NB4 (cell line): ENCODE results near the gene GDPD2.

Experiments used
- DNase-seq: peaks from one replicate; pipeline ENCODE4 v3.0.0; 2010; ENCODE audit warnings: low read depth
- H3K4me3 ChIP-seq: one replicate; pipeline ENCODE4 v1.5.1; 2011; ENCODE audit warnings: mild to moderate bottlenecking, low read depth, low read length, moderate library complexity
- MYC ChIP-seq: IDR thresholded peaks from 2 replicates; pipeline ENCODE4 v1.6.1; 2011; ENCODE audit warnings: low read depth, low read length
- POLR2A ChIP-seq: IDR thresholded peaks from 2 replicates; pipeline ENCODE4 v1.6.1; 2011; ENCODE audit warnings: mild to moderate bottlenecking; ENCODE audit not compliant: insufficient read length; ENCODE audit errors: extremely low read depth
- TF ChIP-seq, protein P1 (sequence below): IDR thresholded peaks from 2 replicates; pipeline ENCODE4 v1.6.1; 2011; ENCODE audit warnings: low read depth, low read length
- TF ChIP-seq, protein P2 (sequence below): IDR thresholded peaks from one replicate; pipeline ENCODE4 v1.5.1; 2012; ENCODE audit warnings: low read depth, low read length

GDPD2 gene

DNA sequence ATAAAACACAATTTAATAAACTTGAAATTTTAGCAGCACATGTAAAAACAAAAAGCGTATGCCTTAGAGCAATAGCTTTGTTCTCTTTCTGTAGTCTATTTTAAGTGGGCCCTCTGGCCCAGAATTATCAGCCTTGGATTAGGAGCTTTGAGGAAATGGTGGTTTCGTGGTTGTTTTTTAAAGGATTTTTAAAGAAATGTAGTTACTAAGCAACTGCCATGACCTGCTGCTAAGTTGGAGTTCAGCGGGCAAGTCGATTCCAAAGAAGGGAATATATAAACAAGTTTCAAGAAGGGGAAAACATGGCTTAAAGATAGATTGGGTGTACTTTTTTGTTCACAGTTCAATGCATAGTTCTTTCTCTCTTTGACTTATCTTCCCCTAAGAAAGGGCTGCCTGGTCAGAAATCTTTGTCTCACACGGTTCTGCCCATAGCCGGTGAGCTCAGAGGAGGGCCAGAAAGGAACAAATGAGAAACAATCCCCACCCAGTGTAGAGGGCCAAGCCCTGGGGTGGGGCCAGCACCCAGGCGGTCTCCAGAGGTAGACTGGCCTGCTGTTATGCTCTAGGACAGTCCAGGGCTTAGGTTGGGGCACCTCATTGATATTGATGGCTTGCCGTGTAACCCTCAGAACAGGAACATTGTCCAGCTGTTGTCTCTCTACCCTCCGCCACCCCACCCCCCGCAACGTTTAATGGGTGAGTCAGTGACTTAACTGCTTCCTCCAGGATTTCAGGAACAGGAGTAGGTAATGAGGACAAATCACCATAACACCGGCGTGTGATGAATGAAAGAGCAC is 54.0 kb downstream of the GDPD2 start:
- DNase-seq, result peak; percentile 58
- TF ChIP-seq, protein P1, sequence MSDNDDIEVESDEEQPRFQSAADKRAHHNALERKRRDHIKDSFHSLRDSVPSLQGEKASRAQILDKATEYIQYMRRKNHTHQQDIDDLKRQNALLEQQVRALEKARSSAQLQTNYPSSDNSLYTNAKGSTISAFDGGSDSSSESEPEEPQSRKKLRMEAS, result no peak
- TF ChIP-seq, protein P2, sequence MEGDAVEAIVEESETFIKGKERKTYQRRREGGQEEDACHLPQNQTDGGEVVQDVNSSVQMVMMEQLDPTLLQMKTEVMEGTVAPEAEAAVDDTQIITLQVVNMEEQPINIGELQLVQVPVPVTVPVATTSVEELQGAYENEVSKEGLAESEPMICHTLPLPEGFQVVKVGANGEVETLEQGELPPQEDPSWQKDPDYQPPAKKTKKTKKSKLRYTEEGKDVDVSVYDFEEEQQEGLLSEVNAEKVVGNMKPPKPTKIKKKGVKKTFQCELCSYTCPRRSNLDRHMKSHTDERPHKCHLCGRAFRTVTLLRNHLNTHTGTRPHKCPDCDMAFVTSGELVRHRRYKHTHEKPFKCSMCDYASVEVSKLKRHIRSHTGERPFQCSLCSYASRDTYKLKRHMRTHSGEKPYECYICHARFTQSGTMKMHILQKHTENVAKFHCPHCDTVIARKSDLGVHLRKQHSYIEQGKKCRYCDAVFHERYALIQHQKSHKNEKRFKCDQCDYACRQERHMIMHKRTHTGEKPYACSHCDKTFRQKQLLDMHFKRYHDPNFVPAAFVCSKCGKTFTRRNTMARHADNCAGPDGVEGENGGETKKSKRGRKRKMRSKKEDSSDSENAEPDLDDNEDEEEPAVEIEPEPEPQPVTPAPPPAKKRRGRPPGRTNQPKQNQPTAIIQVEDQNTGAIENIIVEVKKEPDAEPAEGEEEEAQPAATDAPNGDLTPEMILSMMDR, result no peak
- TF ChIP-seq MYC, result no peak
- no peak for TF ChIP-seq POLR2A
- no peak overlapping the region for H3K4me3 ChIP-seq

DNA sequence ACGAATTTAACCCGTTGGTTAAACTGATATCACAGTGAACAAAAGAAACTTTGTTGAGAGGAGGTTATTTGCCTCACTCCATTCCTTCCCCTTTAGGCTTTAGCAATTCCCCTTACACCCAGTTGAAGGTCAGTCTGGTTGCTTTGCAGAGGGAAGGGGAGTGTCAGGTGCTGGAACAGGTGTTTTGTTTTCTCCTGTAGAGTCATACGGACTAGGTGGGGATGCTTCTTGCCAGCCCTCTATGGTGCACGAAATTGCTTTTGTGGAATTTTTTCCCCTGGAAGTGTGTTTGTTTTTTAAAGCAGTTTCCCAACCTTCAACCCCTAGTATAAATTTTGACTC is 54.6 kb downstream of the GDPD2 start:
- TF ChIP-seq, protein P2, result no peak
- TF ChIP-seq, protein P1, result no peak
- TF ChIP-seq MYC, result no peak
- no peak for TF ChIP-seq POLR2A
- H3K4me3 ChIP-seq, result no peak overlapping the region
- no peak for DNase-seq

DNA sequence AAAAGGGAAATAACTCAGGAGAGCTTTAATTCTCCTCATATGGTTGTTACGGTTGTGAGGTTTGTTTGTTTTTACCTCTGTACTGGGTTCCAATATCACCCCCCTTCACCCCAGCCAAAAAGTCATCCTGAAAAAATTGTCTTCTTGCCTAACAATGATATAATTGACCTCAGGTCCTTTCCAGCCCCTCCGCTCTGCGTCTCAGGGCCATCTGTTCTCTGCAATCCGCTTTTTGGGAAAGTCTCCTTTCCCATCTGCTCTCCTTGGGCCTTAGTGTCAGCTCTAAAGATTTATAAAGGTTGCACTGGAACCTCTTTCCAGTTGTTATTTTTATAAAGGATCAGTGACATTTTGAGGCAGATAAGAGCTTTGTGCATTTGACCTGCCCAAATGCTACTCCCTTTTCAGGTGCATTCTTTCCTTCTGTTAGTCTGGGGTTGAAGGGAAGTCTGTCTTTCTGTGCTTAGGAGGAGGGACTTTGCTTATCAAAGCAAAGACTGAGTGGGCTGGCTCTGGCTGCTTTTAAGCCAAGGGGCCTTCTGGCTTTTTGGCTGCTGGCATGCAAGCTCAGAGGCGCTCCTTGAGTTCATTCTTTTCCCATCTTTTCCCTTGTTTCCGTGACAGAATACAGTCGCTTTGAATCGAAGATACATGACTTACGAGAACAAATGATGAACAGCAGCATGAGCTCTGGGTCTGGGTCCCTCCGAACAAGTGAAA is 55.6 kb downstream of the GDPD2 start:
- TF ChIP-seq, protein P2, result no peak
- TF ChIP-seq, protein P1, result no peak
- no peak for TF ChIP-seq MYC
- TF ChIP-seq POLR2A, result no peak
- no peak overlapping the region for H3K4me3 ChIP-seq
- no peak for DNase-seq

DNA sequence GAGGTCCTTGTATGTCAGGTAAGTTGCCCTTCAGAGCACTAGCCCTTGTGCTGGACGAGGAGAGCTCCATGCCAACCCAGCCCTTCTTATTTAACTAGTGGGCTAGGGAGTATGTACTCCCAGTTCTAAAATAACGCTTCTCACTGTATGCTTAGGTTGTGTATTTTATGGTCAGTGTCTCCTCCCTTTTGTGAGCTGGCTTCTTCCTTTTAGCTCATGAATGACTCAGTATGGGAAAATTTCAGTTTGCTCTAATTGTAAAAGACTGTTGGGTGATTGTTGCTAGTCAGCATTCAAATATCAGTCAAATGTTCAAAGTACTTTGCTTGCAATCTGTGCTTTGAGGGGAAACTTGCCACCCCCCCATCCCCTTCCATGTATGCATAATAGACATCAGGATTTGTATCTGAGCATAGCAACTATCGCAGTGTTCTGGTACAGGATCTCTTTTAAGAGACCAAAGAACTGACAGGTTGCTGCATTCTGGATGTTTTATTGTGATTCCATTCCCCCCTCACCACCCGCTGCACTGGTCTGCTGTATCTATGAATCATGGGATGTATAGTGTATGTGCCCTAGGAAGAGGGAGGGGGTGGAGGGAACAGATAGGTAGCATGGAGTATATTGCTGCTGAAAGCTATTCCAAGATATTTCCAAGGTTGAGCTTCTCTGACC is 56.3 kb downstream of the GDPD2 start:
- TF ChIP-seq, protein P2, result no peak
- TF ChIP-seq, protein P1, result no peak
- no peak for TF ChIP-seq MYC
- no peak for TF ChIP-seq POLR2A
- peak; percentile 45 for DNase-seq
- no peak overlapping the region for H3K4me3 ChIP-seq

DNA sequence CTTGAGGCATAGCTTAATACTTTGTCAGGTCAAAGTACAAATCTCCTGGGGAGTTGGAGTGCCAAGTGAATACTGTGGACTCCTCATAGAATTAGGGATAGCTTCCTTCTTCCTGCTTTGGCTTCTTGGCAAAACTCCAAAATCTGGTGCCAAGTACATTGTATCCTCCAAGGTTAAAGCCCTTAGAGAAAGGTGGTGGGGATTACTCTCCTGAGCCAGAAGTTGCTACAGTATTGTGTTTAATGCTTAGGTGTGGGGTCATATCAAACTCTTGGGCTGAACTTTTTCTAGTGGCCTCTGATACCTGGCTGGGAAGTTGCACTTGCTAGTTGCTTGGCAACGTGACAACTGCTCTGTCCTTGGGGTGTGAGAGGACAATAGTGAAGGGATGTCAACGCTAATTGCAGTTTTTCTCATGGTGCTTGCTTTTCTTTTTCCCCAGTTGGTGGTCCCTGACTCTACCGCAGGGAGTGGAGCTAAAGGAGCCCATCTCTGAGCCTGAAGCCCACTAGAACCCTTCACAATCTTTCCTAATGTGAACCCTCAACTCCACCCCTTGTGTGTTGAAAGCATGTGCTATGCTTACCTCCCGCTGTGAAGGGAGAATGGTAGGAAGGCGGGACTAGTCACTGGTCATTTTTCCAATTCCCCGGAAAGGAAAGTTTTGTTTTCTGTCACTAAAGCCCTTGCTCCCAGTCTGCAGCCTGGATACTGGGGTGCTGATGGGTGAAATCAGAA is 57.0 kb downstream of the GDPD2 start:
- TF ChIP-seq, protein P1, result no peak
- no peak overlapping the region for H3K4me3 ChIP-seq
- no peak for DNase-seq

DNA sequence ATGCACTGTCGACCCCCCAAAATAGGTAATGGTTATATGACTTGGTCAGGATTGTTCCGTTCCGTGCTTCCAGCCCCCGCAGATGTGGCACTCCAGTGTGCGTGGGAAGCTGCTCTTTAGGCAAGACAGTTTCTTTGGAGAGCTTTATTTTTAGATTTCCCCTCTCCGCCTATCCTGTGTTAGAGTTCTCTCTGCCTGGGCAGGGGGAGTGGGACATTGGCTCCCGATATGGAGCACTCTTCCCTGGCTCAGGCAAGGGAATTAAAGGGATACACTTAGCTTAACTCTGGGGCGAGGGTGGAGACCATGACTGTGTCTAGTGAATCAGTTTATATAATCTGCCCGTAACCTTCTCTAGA is 57.5 kb downstream of the GDPD2 start:
- TF ChIP-seq, protein P1, result no peak
- TF ChIP-seq, protein P2, result no peak
- TF ChIP-seq POLR2A (no peak), MYC (no peak)
- H3K4me3 ChIP-seq, result no peak overlapping the region
- DNase-seq, result no peak
